Measurements from ENCODE around the gene RNF38.
"Not testable (repeated sequence)": the region's sequence is repeated elsewhere in the genome, so short reads cannot be mapped to it uniquely, and the experiment has no call there.

The RNF38 gene

DNA sequence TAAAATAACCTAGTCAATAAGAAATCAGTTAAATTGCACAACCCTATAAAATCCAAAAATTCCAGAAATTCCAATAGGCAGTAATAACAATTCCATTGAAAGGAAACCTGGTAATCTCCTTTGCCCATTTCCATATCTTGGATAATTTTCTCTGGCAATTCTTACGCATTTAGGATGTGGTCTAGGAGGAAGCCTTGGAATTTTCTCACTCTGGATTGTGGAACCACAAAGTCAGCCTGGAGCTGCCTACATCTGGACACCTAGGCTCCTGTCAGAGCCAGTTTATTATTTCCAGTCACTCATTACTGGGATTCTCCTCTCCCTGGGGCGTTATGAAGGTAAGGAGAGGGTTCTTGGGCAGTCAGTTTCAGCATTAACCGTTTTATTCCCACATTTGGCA is 101.5 kb downstream of the RNF38 start:
- TF ChIP-seq POLR2A (IDR thresholded peaks at IDR 0.05; ENCODE audit: low read depth, low read length) (no peak), TAF1 (IDR thresholded peaks at IDR 0.05; ENCODE audit: borderline replicate concordance, low read depth, low read length) (no peak), POLR2AphosphoS5 (IDR thresholded peaks at IDR 0.05; ENCODE audit: low read depth, low read length) (no peak)
- FAIRE-seq, result no peak
- no peak for DNase-seq (ENCODE audit: insufficient read length)

GRCh38 chr9:36297798-36298197 is 102.3 kb downstream of the RNF38 start:
- FAIRE-seq (no peak), DNase-seq (ENCODE audit: insufficient read length) (no peak)
- no peak for TF ChIP-seq POLR2AphosphoS5 (IDR thresholded peaks at IDR 0.05; ENCODE audit: low read depth, low read length)
- no peak for TF ChIP-seq POLR2A (IDR thresholded peaks at IDR 0.05; ENCODE audit: low read depth, low read length)

- DNase-seq (ENCODE audit: insufficient read length); FAIRE-seq: not testable (repeated sequence)
These were observed 105.1 kb downstream of the RNF38 start for GRCh38 chr9:36294996-36295395.

DNA sequence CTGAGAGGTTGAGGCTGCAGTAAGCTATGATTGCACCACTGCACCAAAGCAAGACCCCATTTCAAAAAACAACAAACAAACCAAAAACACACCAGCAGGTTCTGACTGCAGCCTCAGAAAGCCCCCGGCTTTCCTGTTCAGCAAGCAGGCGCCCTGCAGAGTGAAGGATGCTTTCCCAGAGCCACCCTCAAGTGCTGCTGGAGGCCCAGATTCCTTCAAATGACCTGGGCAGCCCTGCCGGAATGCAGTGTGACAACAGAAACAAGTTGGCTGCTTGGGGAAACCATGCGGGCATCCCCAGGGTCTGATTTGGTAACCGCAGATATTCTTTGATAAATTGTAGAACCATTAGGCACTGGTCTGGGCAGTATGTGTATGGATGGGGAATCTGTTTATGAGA is 106.2 kb downstream of the RNF38 start:
- no peak for TF ChIP-seq TAF1 (IDR thresholded peaks at IDR 0.05; ENCODE audit: borderline replicate concordance, low read depth, low read length)
- TF ChIP-seq POLR2A (IDR thresholded peaks at IDR 0.05; ENCODE audit: low read depth, low read length), result no peak
- no peak for TF ChIP-seq POLR2AphosphoS5 (IDR thresholded peaks at IDR 0.05; ENCODE audit: low read depth, low read length)
- DNase-seq (ENCODE audit: insufficient read length), result no peak
- FAIRE-seq, result no peak

- TF ChIP-seq TAF1 (IDR thresholded peaks at IDR 0.05; ENCODE audit: borderline replicate concordance, low read depth, low read length) (no peak), POLR2A (IDR thresholded peaks at IDR 0.05; ENCODE audit: low read depth, low read length) (no peak), POLR2AphosphoS5 (IDR thresholded peaks at IDR 0.05; ENCODE audit: low read depth, low read length) (no peak)
- FAIRE-seq, result no peak
- DNase-seq (ENCODE audit: insufficient read length), result no peak
These were observed 106.9 kb downstream of the RNF38 start for GRCh38 chr9:36293171-36293570.

- DNase-seq (ENCODE audit: insufficient read length) (no peak), FAIRE-seq (no peak)
- TF ChIP-seq POLR2A (IDR thresholded peaks at IDR 0.05; ENCODE audit: low read depth, low read length) (no peak), TAF1 (IDR thresholded peaks at IDR 0.05; ENCODE audit: borderline replicate concordance, low read depth, low read length) (no peak), POLR2AphosphoS5 (IDR thresholded peaks at IDR 0.05; ENCODE audit: low read depth, low read length) (no peak)
These were observed 107.4 kb downstream of the RNF38 start for GRCh38 chr9:36292641-36293040.

DNA sequence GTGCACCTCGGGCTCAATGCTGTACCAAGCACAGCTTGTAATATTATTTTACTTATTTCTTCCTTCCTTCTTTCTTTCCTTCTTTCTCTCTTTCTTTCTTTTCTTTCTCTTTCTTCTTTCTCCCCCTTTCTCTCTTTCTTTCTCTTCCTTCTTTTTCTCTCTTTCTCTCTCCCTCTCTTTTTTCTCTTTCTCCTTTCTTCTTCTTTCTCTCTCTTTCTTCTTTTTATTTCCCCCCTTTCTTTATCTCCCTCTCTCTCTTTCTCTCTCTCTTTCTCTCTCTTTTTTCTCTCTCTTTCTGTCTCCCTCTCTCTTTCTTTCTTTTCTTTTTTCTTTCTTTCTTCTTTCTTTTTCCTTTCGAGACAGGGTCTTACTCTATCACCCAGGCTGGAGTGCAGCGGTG is 109.1 kb downstream of the RNF38 start:
- FAIRE-seq (no peak), DNase-seq (ENCODE audit: insufficient read length) (no peak)
- TF ChIP-seq TAF1 (IDR thresholded peaks at IDR 0.05; ENCODE audit: borderline replicate concordance, low read depth, low read length) (no peak), POLR2A (IDR thresholded peaks at IDR 0.05; ENCODE audit: low read depth, low read length) (no peak), POLR2AphosphoS5 (IDR thresholded peaks at IDR 0.05; ENCODE audit: low read depth, low read length) (no peak)

GRCh38 chr9:36289836-36290435 is 110.1 kb downstream of the RNF38 start:
- TF ChIP-seq POLR2A (IDR thresholded peaks at IDR 0.05; ENCODE audit: low read depth, low read length) (no peak), POLR2AphosphoS5 (IDR thresholded peaks at IDR 0.05; ENCODE audit: low read depth, low read length) (no peak), TAF1 (IDR thresholded peaks at IDR 0.05; ENCODE audit: borderline replicate concordance, low read depth, low read length) (no peak)
- FAIRE-seq (no peak), DNase-seq (ENCODE audit: insufficient read length) (no peak)

GRCh38 chr9:36288070-36288469 is 112.0 kb downstream of the RNF38 start:
- DNase-seq (ENCODE audit: insufficient read length) (no peak), FAIRE-seq (no peak)
- TF ChIP-seq POLR2A (IDR thresholded peaks at IDR 0.05; ENCODE audit: low read depth, low read length) (no peak), POLR2AphosphoS5 (IDR thresholded peaks at IDR 0.05; ENCODE audit: low read depth, low read length) (no peak), TAF1 (IDR thresholded peaks at IDR 0.05; ENCODE audit: borderline replicate concordance, low read depth, low read length) (no peak)

Measured in GM12892 (cell line).